ENCODE data around the gene NKPD1.
"Not testable (repeated sequence)": the region's sequence is repeated elsewhere in the genome, so short reads cannot be mapped to it uniquely, and the experiment has no call there.

The NKPD1 gene

DNA sequence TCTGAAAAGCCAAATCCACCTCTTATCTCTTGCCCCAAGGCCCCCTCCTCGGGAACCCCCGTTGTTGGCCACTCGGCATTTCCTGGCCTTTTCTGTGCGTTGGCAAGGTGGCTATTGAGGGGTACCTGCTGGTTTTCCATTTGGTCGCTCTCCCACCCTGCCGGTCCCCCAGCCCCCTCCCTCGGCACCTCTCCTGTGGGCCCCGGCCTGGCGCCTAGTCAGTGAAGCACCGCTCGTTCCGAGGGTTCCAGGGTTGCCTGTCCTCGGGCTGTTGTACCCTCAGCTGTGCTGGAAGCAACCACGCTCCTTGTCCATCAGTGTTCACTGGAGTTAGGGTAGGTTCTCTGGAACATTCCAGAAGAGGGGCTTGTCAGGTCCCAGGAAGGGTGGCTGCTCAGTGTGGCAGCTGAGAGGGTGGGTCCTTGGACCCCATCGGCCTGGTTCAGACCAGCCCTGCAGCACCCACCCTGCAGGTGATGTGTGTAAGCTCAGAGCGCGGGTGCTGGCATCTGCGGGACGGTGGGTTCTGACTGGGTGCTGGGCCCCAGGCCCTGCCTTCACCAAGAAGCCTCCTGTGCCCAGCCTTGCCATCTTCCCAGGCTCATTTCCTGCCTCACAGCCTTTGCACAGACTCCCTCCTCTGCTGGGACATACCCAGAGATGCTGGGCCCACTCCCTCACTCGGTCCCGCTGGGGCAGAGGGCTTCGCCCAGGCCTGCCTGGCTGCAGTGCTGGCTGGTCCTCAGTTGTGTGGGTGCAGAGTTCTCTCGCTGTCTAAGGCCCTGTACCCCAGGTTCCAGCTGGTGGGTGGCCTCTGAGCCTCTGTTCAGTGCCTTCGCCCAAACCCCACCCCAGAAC, 21.3 kb downstream of the NKPD1 start:
- DNase-seq = no peak

DNA sequence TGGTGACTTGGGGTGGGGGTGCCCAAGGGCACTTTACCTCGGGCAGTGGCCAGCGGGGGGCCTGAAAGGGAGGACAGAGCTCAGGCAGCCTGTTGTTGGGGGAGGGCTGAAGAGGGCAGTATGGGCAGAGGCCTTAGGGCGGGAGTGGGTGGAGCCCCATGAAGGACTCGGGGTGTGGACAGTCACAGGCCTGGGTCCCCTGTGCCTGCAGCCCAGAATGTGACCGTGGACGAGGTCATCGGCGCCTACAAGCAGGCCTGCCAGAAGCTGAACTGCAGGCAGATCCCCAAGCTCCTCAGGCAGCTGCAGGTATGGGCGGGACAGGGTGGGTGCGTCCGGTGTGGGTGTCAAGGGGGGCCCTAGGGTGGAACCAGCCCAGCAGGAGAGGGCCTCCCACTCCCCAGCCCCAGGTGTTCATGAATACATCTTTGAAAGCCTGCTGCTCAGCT, 22.5 kb downstream of the NKPD1 start:
- no peak for DNase-seq

DNA sequence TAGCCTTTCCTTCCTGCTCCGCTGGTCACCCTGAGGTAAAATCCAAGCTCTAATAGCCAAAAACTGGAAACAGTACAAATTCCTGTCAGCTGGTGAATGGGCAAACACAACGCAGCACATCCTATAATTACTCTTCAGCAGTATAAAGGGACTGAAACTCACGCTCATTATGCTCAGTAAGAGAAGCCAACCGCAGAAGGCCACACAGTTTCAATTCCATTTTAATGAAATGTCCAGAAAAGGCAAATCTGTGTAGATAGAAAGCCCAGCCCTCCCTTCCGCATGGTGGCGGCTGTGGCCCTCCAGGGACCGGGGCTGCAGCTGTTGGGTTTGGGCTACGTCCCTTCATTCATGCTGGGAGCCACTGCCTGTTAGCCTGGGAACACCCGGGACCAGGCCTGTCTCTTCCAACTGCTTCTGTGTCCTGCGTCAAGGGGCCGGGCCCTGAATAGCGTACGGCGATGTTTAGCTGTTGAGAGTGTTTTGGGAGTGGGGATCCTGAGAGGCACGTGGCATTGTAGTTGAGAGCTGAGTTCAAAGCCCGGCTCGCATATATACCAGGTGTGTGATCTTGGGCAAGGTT, 23.5 kb downstream of the NKPD1 start:
- no peak for DNase-seq

DNA sequence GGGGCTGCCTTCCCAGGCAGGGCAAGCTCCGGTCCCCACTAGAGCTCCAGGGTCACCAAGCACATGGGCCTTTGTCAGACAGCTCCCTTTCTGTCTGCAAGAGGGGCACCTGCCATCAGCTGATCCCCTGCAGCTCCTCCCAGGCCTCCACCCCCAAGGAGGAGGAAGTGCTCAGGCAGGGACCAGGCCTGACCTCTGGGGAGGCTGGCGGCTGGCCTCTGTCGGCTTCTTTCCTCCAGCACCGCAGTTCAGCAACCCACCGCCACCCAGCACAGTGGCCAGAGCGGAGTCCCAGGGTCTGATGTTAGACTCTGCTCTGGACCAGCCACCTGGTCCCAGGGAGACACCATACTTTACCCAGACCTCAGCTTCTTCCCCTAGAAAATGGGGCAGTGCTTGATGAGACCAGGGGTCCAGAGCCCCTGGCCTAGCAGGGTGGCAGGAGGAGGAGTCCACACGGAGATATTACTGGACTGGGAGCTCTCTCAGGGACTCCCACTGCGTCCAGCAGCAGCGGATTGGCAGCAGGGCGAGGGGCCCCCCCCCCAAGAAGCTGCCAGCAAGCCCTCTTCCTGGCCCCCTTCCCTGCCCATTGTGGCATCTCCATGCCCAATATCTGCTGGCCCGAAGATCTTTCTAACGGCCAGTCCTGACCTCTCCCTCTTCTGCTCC, 24.1 kb downstream of the NKPD1 start:
- no peak for DNase-seq

DNA sequence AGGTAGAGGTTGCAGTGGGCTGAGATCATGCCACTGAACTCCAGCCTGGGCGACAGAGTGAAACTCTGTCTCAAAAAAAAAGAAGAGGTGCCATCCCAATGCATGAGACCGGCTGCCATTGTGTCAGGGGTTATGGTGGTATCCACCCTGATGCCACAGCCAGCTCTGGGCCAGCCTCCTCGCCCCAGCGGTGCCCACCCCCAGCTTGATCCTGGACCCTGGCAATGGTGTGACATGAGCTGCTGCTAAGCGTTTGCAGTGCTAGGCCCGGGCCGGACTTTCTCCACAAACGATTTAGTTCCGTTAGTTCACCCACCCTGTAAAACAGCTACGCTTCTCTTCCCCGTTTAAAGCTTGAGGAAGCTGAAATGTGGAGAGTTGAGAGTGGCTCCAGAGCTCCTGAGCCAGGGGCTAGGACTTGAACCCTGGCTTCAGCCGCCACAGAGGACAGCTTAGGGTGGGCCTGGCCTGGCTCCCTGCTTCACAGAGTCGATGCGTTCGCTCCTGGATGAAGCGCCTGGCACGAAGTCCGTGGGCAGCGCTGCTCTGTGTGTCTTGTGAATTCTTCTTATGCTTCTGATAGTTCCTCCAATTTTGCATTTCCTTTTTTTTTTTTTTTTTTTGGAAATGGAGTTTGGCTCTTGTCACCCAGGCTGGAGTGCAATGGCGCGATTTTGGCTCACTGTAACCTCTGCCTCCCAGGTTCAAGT, 25.5 kb downstream of the NKPD1 start:
- DNase-seq = no peak

DNA sequence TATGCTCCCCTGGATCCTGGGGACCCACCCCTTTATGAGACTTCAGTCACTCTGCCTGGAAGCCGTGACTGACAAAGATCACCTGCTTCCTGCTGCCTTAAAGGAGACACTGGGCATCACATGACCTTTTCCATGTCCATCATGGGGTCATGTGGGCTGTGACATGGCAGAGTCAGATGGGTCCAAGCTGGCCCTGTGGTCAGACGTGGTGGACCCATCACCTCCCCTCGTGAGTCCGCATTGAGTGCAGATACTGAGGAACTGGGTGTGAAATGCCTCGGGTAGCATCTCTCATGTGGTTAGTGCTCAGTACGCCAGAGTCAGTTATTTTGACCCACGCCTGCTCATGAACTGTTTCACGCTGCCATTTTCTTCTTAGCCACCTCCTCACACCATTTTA, 27.1 kb downstream of the NKPD1 start:
- DNase-seq = no peak

DNA sequence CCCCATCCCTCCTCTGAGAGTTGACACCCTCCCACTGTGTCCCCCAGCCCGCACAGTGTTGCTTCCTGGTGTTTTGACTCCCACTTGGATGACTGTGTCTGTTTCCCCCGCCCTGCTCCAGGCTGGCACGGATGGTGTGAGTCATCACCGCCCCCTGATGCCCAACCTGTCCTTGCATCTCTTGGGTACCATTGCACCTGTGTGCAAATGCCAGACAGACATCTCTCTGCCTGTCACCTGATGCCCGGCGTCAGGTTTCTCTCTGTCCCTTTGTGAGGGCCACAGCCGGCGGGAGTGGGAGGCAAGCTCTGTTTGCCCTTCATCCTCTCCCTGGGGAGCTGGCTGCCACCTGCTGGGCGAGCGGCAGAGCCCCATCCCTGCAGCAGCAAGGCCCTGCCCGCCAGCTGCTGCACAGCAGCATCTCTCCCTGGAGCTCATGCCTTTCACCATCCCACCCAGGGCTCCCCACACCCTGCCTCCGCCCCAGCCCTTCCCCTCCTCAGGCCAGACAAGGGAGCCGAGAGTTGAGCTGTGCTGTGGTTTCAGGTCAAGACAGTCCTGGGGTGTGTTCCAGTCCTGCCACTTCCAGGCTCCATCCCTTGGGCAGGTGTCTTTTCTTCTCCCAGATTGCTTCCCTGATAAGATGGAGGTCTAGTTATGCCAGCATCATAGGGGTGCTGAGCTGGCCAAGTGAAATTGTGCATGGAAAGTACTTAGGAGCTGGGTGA, 29.7 kb downstream of the NKPD1 start:
- peak; percentile 21 for DNase-seq

DNA sequence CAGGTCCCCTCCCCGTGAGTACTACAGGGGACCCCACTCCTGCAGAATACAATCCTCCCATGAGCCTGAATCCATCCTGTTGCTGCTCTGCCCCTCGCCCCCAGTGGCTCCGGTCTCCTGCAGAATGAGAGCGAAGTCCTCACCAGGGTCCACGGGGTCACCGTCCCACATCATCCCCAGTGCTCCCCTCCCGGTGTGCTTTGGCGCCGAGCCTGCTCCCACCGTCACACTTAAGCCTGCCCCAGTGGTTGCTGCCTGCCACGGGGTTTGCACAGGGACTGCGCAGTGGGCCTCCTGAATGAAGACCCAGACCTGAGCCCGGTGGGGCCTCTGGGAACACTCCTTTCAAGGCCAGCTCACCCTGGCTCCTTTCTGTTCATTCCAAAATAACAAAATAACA, 30.5 kb downstream of the NKPD1 start:
- DNase-seq = no peak

DNA sequence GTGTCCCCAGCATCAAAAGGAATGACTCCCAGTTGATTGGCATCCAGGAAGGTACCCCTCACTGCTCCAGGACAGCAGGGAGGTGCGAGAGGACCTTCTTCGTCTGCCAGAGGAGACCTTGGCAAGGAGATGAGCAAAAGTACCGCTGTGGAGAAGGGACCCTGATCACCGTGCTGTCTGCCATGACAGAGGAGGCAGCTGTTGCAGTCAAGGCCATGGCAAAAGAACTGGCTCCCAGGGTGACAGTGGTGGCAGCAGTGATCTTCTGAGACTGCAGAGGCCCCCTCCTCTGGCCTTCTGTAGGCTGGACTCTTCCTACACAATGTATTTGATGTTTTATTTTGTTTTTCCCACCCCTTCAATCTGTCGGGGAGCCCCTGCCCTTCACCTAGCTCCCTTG, 32.0 kb downstream of the NKPD1 start:
- no peak for DNase-seq

DNA sequence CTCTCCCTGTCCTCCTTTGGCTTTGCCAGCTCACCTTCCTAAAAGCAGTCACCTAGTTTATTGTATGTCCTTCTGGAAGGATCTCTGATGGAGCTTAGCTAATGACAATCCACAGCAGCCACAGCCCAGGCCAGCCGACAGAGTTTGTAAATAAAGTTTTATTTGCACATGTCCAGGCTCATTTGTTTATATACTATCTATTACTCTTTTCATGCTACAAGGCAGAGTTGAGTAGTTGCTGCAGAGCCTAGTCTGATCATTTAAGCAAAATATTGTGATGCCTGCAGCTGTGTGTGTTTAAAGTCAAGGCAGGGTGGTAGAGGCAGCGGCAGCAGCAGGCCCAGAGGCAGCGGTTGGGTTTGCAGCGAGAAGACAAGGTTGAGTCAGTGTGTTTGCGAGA, 32.6 kb downstream of the NKPD1 start:
- no peak for DNase-seq

DNA sequence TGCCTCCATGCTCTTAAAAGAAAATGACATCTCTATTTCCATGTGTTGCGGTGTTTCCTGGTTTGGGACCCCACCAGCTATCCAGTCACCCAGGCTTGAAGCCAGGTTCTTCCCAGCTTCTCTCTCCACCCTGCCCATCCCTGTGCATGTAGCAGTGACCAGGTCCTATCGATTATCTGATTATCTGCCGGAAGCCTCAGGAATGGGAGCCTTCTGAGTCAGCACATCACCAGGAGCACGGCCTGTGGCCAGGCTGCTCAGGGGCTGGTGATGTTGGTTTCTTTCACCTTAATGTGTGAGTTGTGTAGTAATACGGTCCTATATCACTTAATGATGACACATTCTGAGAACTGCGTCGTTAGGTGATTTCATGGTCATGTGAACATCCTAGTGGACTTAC, 34.1 kb downstream of the NKPD1 start:
- DNase-seq = no peak

DNA sequence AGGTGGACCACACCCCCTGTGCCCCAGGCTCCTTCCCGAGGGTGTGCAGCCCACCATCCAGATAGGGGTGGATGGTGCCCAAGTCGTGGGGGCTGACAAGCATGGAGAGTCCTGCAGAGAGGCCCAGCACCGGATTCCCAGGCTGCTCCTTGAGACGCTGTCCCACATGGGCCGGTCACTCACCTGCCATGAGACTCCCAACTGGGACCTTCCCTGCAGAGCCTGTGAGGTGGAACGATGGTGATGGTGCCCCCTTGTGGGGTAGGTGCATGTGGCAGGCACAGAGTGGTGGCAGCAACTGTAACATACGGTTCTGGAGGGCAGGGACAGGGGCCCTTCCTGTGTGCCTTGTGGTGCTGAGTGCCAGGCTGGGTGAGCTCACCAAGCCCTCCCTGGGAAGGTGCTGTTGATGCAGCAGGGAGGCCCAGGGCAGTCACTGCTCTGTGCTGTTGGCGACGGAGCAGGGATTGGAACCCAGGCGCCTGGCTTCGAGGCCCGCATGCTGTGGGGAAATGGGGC, 34.7 kb downstream of the NKPD1 start:
- DNase-seq = peak; percentile 68

DNA sequence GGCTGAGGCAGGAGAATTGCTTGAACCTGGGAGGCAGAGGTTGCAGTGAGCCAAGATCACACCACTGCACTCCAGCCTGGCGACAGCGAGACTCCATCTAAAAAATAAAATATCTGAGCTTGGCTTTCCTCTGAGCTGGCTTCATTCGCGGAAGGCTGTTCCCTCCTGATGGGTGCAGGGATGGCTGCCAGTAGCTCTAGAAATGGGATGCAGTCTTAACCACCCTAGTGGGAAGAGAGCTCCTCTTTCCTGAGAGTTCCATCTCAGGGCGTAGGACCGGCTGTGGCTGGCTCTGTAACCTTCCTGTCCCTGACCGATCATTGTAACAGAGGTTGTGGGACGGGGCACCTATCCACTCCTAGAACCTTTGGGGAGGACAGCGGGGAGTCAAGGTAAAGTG, 35.4 kb downstream of the NKPD1 start:
- no peak for DNase-seq

DNA sequence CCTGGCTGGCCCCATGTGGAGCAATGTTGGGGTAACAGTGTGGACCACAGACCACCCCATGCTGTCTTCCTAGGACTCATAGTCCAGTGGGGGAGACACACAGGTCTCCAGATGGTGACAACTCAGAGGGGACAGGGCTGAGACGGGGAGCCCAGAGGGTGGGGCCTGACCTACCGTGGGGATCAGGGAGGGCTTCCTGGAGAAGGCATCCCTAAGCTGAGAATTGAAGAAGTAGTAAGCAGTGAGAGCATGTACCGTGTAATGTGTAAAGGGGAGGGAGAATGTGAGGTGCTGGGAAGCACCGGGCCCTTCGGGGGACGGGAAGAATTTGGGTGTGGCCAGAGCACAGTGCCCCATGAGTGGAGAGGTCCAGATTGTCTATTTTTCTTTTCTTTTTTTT, 36.8 kb downstream of the NKPD1 start:
- DNase-seq = no peak

DNA sequence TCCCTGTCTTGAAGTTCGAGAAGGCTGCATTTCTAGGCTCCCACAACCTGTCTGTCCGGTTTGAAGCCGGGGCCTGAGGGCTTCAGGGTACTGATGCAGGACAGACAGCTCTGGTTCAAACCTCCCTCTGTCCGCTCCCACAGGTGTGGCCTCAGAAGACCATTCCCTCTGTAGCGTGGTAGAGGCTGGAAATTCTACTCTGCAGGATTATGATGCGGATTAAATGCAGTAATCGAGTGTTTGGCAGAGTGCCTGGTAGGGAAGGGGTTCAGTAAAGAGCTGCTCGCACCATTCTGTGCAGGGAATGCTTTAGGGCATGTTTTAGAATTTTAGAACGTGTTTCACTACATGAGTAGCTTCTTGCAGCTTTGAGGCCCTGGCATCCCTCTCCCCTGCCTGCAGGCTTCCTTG, 37.3 kb downstream of the NKPD1 start:
- no peak for DNase-seq

DNA sequence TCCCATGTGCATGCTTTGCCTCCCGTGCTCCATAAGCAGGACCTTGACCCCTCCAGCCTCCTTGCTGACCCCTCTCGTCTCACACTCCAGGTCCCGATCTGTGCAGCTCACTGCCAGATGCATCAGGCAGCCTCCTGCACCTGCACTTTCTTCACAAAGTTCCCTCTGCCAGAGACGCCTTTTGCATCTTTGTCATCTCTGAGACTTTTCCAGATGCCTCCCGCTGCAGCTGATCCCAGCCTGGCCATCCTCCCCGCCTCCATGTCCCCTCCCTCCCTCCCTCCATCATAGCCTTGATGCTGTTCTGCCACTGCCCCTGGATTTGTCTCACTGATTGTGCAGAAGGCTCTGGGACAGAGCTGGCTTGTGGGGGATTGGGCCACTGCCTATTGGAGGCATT, 38.0 kb downstream of the NKPD1 start:
- no peak for DNase-seq

DNA sequence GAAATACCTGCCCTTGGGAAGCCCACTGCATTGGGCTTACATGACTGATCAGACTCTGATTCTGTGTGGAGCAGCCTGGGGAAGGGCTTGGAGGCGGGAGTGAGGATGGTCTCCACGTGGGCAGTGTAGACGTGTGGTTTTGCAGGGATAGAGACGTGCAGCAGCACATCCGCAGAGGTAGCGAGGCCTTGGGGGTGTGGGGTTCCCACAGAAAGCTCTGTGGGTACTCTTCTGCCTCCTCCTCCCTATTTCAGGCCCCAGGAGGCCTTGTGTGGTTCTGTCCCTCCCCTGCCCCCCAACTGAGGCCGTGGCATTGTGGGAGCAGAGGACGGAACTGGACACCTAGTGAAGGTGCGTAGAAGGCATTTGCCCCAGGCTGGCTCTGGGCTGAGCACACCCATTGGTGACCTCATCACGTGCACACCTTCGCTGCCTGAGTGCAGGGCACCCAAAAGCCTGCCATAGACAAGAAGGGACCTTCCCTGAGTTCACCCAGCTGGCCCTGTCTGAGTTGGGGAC, 38.9 kb downstream of the NKPD1 start:
- DNase-seq = no peak

DNA sequence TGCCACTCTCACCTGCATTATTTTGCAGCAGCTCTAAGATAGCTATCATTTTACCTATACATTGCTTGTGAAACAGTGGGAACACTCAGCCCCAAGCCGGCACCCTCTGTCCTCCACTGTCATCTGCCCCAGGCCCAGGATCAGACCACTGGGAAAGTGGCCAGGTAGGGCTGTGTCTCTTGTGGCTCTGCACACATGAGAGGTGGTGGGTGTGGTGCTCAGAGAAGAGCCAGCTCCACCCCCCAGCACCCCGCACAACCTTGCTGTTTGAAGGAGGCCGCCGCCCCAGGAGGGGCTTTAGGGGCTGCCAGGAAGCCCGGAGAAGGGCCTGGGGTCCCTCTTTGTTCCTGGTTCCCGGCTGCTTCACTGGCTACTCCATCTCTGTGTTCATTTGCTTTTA, 41.2 kb downstream of the NKPD1 start:
- DNase-seq = no peak

DNA sequence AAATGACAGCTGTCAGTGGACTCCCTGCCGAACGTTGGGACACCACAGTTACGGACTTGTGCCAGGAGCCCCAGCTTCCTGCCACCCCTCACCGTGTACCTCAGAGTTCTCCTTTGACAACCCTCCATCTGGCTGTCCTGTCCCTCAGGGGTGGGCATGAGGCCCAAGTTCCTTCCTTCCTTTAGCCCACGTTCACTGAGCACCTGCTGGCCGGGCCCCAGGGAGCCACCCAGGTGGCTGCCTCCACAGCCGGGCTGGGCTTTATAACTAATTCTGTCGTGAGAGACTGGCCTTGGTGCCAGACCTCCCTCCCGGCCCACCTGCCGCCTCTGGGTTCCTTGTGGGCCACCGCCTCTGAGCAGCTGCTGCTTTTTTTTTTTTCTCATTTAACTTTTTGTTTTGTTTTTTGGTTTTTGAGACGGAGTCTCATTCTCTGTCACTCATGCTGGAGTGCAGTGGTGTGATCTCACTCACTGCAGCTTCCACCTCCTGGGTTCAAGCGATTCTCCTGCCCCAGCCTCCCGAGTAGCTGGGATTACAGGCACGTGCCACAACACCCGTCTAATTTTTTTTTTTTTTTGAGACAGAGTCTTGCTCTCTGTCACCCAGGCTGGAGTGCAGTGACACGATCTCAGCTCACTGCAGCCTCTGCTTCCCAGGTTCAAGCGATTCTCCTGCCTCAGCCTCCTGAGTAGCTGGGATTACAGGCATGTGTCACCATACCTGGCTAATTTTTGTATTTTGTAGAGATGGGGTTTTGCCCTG, 42.0 kb downstream of the NKPD1 start:
- DNase-seq = not testable (repeated sequence)

DNA sequence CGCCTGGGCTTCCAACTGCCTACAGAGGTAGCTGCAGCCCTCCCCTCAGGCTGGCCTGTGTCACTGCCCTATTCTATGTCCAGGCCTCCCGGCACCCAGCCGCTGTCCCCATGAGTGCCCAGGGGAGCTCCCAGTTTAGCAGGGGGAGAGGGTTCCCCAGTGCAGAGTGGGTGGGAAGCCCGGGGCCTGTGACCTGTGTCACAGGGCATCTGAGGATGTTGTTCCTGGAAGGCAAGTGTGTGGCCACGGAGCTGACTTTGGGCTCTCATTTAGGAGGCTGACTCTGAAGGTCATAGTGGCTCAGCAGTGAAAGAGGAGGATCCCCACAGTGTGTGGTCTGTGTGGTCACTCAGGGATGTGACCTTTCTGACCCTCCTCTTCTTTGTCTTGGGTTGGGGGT, 42.7 kb downstream of the NKPD1 start:
- no peak for DNase-seq

DNA sequence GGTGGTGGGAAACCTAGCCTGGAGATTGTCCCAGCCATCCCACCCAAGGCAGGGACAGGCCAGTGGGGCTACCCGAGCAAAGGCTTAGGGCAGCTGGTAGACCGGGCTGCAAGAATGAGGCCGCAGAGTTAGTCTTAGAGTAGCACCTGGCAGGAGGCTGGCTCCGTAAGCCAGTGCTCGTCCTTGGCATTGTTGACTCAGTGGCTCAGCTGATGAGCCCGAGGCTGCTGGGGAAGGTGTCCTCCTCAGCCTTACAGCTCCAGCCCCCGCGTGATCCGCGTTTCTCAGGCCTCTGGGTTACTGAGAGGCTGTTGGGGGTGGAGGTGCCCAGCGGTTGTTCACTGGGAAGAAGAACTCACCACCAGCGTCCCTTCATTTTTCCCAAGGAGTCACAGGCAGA, 43.1 kb downstream of the NKPD1 start:
- DNase-seq = no peak
